ENCODE measurements around the gene TALDO1. TPM values are rescaled to one million over a fixed set of nuclear protein-coding genes. Genes with fewer than 3 reads are reported as not detected.

The TALDO1 gene
- total and polyA plus RNA-seq, 2 experiments from 2014 or later: 137 to 161 TPM

DNA sequence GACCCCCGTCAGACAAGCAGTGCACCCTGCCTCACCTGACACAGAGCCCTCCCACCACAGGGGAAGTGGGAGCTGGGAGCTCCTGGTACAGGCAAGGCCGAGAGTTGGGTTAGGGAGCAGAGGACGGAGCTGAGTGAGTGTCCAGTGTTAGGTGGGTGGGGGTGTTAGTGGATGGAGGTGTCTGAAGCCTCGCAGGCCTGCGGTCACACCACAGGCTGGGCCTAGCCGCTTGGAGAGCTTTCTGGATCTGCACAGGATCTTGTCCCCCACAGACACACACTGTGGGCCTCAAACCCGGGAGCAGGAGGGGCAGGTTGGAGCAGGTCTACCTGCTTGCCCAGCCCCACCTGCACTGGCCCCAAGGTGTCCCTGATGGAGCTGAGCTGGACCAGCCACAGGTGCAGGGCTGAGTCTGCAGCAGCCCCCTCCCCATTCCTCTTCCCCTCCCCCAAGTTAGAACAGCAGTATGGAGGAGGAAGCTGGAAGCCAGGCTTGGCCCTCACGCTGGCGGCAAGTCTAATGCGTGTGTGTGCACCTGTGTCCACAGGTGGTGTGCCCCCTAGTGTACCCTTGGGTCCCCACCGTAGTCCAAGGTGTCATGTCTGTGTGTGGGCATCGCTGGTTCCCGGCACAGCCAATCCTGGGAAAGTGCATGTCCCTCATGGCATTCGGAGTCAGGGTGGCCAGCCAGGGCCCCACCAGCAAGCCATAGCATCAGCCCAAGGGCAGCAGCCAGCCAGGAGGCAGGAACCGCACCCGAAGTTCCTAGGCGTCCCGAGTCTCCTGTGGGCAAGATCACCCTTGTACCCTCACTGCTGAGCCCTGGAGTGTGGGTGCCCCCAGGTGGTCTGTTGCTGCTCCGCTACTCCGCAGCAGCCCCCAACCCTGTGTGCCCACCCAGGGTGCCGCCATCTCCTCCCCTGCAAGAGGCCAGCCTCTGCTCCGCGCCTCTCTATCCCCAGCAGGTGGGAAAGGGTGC is 32.0 kb downstream of the TALDO1 start:
- H3K9me3 ChIP-seq (ENCODE audit: low read depth): no peaks in the 10 kb centered on the region
- peaks cover 48% of the 10 kb centered on the region for H3K79me2 ChIP-seq
- H3K36me3 ChIP-seq (replicated peaks; ENCODE audit: insufficient read depth, low read depth): no peaks in the 10 kb centered on the region
- no peak overlapping the region for H2AFZ ChIP-seq
- DNase-seq (ENCODE audit: low spot score): no peak
- TF ChIP-seq EZH2 (IDR thresholded peaks at IDR 0.05; ENCODE audit: borderline replicate concordance) (no peak), EZH2phosphoT487 (IDR thresholded peaks at IDR 0.05; ENCODE audit: low read depth, severe bottlenecking, unreplicated experiment) (no peak)
- H3K4me1 ChIP-seq (ENCODE audit: insufficient read depth): peaks cover 31% of the 10 kb centered on the region
- no peak overlapping the region for H3K27ac ChIP-seq
- no peak overlapping the region for H3K4me2 ChIP-seq
- H3K9me2 ChIP-seq (replicated peaks; ENCODE audit: insufficient read depth): no peaks in the 10 kb centered on the region
- no peak overlapping the region for H3K4me3 ChIP-seq
- H4K20me1 ChIP-seq (ENCODE audit: insufficient read depth, poor library complexity, severe bottlenecking): peaks cover 27% of the 10 kb centered on the region
- H3K27me3 ChIP-seq: no peaks in the 10 kb centered on the region
- 95% methylated on average over 23 of the region's 23 CpGs for whole genome bisulfite sequencing (ENCODE audit: low lambda C conversion rate, missing lambda C conversion rate)

DNA sequence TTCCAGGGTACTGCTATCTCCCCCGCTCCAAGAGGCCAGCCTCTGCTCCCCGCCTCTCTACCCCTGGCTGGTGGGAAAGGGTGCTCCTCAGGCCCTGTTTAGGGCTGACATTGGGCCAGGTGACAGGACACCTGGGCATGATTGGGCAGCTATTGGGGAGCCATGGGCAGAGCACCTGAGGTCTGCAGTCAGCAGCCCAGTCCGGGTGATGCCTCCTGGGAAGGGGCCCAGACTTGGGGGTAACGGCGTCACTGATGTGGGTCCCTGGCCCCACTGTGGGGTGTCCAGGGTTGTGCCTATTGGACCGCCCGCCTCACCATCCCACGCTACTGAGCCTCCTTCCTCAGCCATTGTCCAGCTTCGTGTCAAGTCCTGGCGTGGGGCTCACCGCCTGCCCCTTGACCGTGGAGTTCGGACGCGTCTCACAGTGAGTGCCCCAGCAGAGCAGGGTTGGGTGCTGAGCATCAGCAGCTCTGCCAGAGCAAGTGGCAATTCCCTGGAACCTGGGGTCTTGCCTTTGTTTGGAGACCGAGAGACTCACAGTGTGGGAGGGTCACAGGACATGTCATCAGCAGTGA is 32.8 kb downstream of the TALDO1 start:
- Histone ChIP-seq H4K20me1 (ENCODE audit: insufficient read depth, poor library complexity, severe bottlenecking) (peaks cover 21% of the 10 kb centered on the region), H3K4me2 (no peak overlapping the region), H3K27ac (no peak overlapping the region), H3K9me2 (replicated peaks; ENCODE audit: insufficient read depth) (no peaks in the 10 kb centered on the region), H3K27me3 (no peaks in the 10 kb centered on the region), H3K9me3 (ENCODE audit: low read depth) (no peaks in the 10 kb centered on the region), H3K79me2 (peaks cover 40% of the 10 kb centered on the region), H3K4me1 (ENCODE audit: insufficient read depth) (peaks cover 31% of the 10 kb centered on the region), H3K4me3 (no peak overlapping the region), H2AFZ (no peak overlapping the region), H3K36me3 (replicated peaks; ENCODE audit: insufficient read depth, low read depth) (no peaks in the 10 kb centered on the region)
- WGBS (ENCODE audit: low lambda C conversion rate, missing lambda C conversion rate): 98% methylated on average over 16 of the region's 16 CpGs
- TF ChIP-seq EZH2 (IDR thresholded peaks at IDR 0.05; ENCODE audit: borderline replicate concordance) (no peak), EZH2phosphoT487 (IDR thresholded peaks at IDR 0.05; ENCODE audit: low read depth, severe bottlenecking, unreplicated experiment) (no peak)
- TF ChIP-seq, protein P1, sequence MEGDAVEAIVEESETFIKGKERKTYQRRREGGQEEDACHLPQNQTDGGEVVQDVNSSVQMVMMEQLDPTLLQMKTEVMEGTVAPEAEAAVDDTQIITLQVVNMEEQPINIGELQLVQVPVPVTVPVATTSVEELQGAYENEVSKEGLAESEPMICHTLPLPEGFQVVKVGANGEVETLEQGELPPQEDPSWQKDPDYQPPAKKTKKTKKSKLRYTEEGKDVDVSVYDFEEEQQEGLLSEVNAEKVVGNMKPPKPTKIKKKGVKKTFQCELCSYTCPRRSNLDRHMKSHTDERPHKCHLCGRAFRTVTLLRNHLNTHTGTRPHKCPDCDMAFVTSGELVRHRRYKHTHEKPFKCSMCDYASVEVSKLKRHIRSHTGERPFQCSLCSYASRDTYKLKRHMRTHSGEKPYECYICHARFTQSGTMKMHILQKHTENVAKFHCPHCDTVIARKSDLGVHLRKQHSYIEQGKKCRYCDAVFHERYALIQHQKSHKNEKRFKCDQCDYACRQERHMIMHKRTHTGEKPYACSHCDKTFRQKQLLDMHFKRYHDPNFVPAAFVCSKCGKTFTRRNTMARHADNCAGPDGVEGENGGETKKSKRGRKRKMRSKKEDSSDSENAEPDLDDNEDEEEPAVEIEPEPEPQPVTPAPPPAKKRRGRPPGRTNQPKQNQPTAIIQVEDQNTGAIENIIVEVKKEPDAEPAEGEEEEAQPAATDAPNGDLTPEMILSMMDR (IDR thresholded peaks at IDR 0.05; ENCODE audit: poor library complexity): no peak
- no peak for DNase-seq (ENCODE audit: low spot score)

DNA sequence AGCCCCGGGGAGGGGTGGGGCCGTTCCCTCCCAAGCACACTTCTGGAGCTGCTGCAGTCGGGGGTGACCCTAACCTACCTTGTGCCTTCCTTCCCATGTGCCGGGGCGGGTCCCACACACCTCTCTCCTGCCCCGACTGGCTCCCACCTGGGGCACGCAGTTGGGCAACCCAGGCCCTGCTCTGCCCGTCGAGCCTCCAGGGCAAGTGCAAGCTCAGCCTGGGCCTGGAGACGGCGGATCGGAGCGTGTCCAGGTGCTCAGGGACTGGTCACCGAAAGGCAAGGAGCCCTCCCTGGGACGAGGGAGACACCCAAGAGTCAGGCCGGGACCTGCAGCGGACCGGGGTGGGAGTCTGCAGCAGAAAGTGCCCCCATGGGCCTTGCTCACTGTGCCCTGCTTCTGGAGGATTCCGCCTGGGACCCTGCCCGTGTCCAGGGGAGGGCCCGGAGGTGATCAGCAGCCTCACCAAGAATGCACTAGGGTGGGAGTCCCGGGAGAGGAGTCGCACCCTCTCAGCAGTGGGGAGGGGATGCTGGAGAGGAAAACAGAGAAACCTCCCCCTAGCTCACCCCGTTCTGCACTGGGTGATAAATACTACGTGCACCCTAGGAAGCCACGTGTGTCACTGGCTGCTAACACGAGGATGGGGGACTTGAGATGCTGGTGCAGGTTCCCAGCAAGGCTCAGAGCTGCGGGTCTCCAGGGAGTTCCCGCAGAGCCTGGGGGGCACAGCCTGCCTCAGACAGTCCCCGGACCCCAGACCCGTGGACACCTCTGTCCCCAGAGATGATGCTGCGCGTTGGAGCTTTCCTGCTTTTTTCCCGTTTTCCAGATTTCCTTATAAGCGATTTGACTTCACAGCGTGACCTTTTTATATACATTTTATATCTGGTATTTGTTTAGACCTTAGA is 35.3 kb downstream of the TALDO1 start:
- H4K20me1 ChIP-seq (ENCODE audit: insufficient read depth, poor library complexity, severe bottlenecking): peaks cover 4% of the 10 kb centered on the region
- peak overlapping the region; percentile 35 for H3K4me2 ChIP-seq
- no peak for DNase-seq (ENCODE audit: low spot score)
- H3K9me2 ChIP-seq (replicated peaks; ENCODE audit: insufficient read depth): no peaks in the 10 kb centered on the region
- TF ChIP-seq, protein P1 (IDR thresholded peaks at IDR 0.05; ENCODE audit: poor library complexity): no peak
- no peak for TF ChIP-seq EZH2phosphoT487 (IDR thresholded peaks at IDR 0.05; ENCODE audit: low read depth, severe bottlenecking, unreplicated experiment)
- no peak for TF ChIP-seq EZH2 (IDR thresholded peaks at IDR 0.05; ENCODE audit: borderline replicate concordance)
- H3K4me1 ChIP-seq (ENCODE audit: insufficient read depth): peaks cover 18% of the 10 kb centered on the region
- H3K79me2 ChIP-seq: peaks cover 17% of the 10 kb centered on the region
- 83% methylated on average over 35 of the region's 36 CpGs for WGBS (ENCODE audit: low lambda C conversion rate, missing lambda C conversion rate)
- no peaks in the 10 kb centered on the region for H3K36me3 ChIP-seq (replicated peaks; ENCODE audit: insufficient read depth, low read depth)
- no peak overlapping the region for H2AFZ ChIP-seq
- no peaks in the 10 kb centered on the region for H3K9me3 ChIP-seq (ENCODE audit: low read depth)
- H3K27ac ChIP-seq: peak overlapping the region; percentile 2
- H3K27me3 ChIP-seq: no peaks in the 10 kb centered on the region
- H3K4me3 ChIP-seq: no peak overlapping the region
